Peyer's patch (tissue), 4 donors: ENCODE data around the gene S100A4. TPM values are rescaled to one million over a fixed set of nuclear protein-coding genes. Genes with fewer than 3 reads are reported as not detected.
A peak's percentile ranks its signal among the peaks of the same experiment; 100 is the strongest.
"Not testable (repeated sequence)": the region's sequence is repeated elsewhere in the genome, so short reads cannot be mapped to it uniquely, and the experiment has no call there.

Source experiments
- DNase-seq, 3 donors: peaks; one replicate each; pipeline ENCODE4 v3.0.0-alpha.2; 2017 to 2019
- H3K27ac ChIP-seq, 4 donors: fragments of 200-600 bp; sonication (generic); one replicate each; pipeline ENCODE4 v1.5.1; 2016 to 2019
- H3K27me3 ChIP-seq, 2 donors: fragments of 200-600 bp; sonication (generic); one replicate each; pipeline ENCODE4 v1.5.1; 2019
- H3K36me3 ChIP-seq, 3 donors: fragments of 200-600 bp; sonication (generic); one replicate each; pipeline ENCODE4 v1.5.1; 2016 to 2019
- H3K4me1 ChIP-seq, 4 donors: fragments of 200-600 bp; sonication (generic); one replicate each; pipeline ENCODE4 v1.5.1; 2016 to 2019
- H3K4me3 ChIP-seq, 4 donors: fragments of 200-600 bp; sonication (generic); 1 replicate in 3 of 4; 2 replicates in 1 of 4; pipeline ENCODE4 v1.5.1; 2016 to 2019; ENCODE audit warnings: mild to moderate bottlenecking in 1 of 4
- H3K9me3 ChIP-seq, 4 donors: fragments of 200-600 bp; sonication (generic); one replicate each; pipeline ENCODE4 v1.5.1; 2016 to 2019; ENCODE audit warnings: mild to moderate bottlenecking in 1 of 4
- CTCF ChIP-seq, 6 experiments: fragments of 450-650 bp in 4 of 6; fragments of 200-600 bp in 2 of 6; sonication (generic) in 1 of 6; IDR thresholded peaks; one replicate each; pipeline ENCODE4 v1.5.1; 2017 to 2019; ENCODE audit warnings: antibody characterized with exemption in 6 of 6, mild to moderate bottlenecking in 3 of 6, moderate library complexity in 1 of 6
- POLR2A ChIP-seq, 2 donors: fragments of 450-650 bp; IDR thresholded peaks; one replicate each; pipeline ENCODE4 v1.5.1; 2017; ENCODE audit warnings: antibody characterized with exemption in 2 of 2, mild to moderate bottlenecking in 2 of 2, moderate library complexity in 2 of 2
- total RNA-seq, 4 donors: library from RNA; depleted of rRNA; stranded (reverse); fragments of >200 nt; gene quantifications; one replicate each; pipeline ENCODE4 v1.1.0, GENCODE V29; 2016

Gene S100A4
- total RNA-seq, 4 donors from 2014 or later = 38.2 to 435 (median 53.6) TPM

GRCh38 chr1:153563991-153564390 lies 18.4 kb upstream of the S100A4 start:
- no peak for DNase-seq
- Histone ChIP-seq H3K9me3 (no peaks in the 10 kb centered on the region), H3K27ac (no peak overlapping the region), H3K4me1 (peaks cover 12 to 33% (median 19%) of the 10 kb centered on the region in 4 donors), H3K27me3 (no peaks in the 10 kb centered on the region), H3K36me3 (no peaks in the 10 kb centered on the region), H3K4me3 (no peak overlapping the region)
- TF ChIP-seq POLR2A (IDR thresholded peaks at IDR 0.05) = no peak
- no peak for TF ChIP-seq CTCF (IDR thresholded peaks at IDR 0.05)

- Histone ChIP-seq H3K4me1 (peaks cover 12 to 33% (median 19%) of the 10 kb centered on the region in 4 donors), H3K4me3 (no peak overlapping the region), H3K9me3 (no peaks in the 10 kb centered on the region), H3K27ac (no peak overlapping the region), H3K27me3 (no peaks in the 10 kb centered on the region), H3K36me3 (no peaks in the 10 kb centered on the region)
- peak in 1 of 3 donors; percentile 41 for DNase-seq
- TF ChIP-seq POLR2A (IDR thresholded peaks at IDR 0.05) = no peak
- TF ChIP-seq CTCF (IDR thresholded peaks at IDR 0.05) = no peak
Observed at GRCh38 chr1:153563483-153563901, 17.9 kb upstream of the S100A4 start.

GRCh38 chr1:153562021-153562420 lies 16.4 kb upstream of the S100A4 start:
- H3K27ac ChIP-seq = not testable (repeated sequence)

GRCh38 chr1:153561466-153561985 lies 15.9 kb upstream of the S100A4 start:
- peak in 1 of 3 donors; percentile 23 for DNase-seq
- Histone ChIP-seq H3K27ac (no peak overlapping the region), H3K27me3 (no peaks in the 10 kb centered on the region), H3K9me3 (no peaks in the 10 kb centered on the region), H3K36me3 (no peaks in the 10 kb centered on the region), H3K4me1 (peaks cover 10 to 14% (median 12%) of the 10 kb centered on the region in 4 donors), H3K4me3 (no peak overlapping the region)
- TF ChIP-seq CTCF (IDR thresholded peaks at IDR 0.05) (no peak), POLR2A (IDR thresholded peaks at IDR 0.05) (no peak)

More at GRCh38 chr1:153562021-153562420, 16.4 kb upstream of the S100A4 start:
- H3K27me3 ChIP-seq, H3K36me3 ChIP-seq, H3K9me3 ChIP-seq, H3K4me3 ChIP-seq: not testable (repeated sequence)
- DNase-seq = peak in 1 of 3 donors; percentile 7
- H3K4me1 ChIP-seq = peaks cover 10 to 19% (median 16%) of the 10 kb centered on the region in 4 donors

GRCh38 chr1:153560771-153561465 lies 15.3 kb upstream of the S100A4 start:
- Histone ChIP-seq H3K27me3 (no peaks in the 10 kb centered on the region), H3K27ac (no peak overlapping the region), H3K36me3 (no peaks in the 10 kb centered on the region), H3K9me3 (no peaks in the 10 kb centered on the region), H3K4me3 (no peak overlapping the region), H3K4me1 (peaks cover 5 to 8% (median 6%) of the 10 kb centered on the region in 4 donors)
- TF ChIP-seq CTCF (IDR thresholded peaks at IDR 0.05) (no peak), POLR2A (IDR thresholded peaks at IDR 0.05) (no peak)
- DNase-seq = no peak

- Histone ChIP-seq H3K4me1 (peaks cover 0 to under 1% (median 0%) of the 10 kb centered on the region in 4 donors), H3K27me3 (no peaks in the 10 kb centered on the region), H3K36me3 (no peaks in the 10 kb centered on the region), H3K27ac (no peak overlapping the region), H3K4me3 (no peak overlapping the region), H3K9me3 (no peaks in the 10 kb centered on the region)
- TF ChIP-seq POLR2A (IDR thresholded peaks at IDR 0.05) (no peak), CTCF (IDR thresholded peaks at IDR 0.05) (no peak)
- no peak for DNase-seq
Observed at GRCh38 chr1:153560241-153560640, 14.6 kb upstream of the S100A4 start.
